Lower lobe of right lung (tissue), 2 donors: ENCODE results near the gene B3GALT5. TPM values are rescaled to one million over a fixed set of nuclear protein-coding genes. Genes with fewer than 3 reads are reported as not detected.

Experiments used
- ATAC-seq, 2 donors: fragments of 200-7000 bp; cut with Tn5 transposase; one replicate each; pipeline ENCODE4 v1.9.1; 2020 to 2022; ENCODE audit warnings: mild to moderate bottlenecking in 2 of 2, moderate library complexity in 2 of 2
- DNase-seq: peaks from one replicate; pipeline ENCODE4 v3.0.0-alpha.2; 2020
- H3K27ac ChIP-seq: fragments of 200-600 bp; one replicate; pipeline ENCODE4 v1.8.0; 2022
- H3K27me3 ChIP-seq: fragments of 200-600 bp; one replicate; pipeline ENCODE4 v1.8.0; 2022; ENCODE audit warnings: low read depth
- H3K36me3 ChIP-seq: fragments of 200-600 bp; one replicate; pipeline ENCODE4 v1.8.0; 2022; ENCODE audit warnings: mild to moderate bottlenecking
- H3K4me1 ChIP-seq: fragments of 200-600 bp; one replicate; pipeline ENCODE4 v1.8.0; 2022
- H3K4me3 ChIP-seq: fragments of 200-600 bp; one replicate; pipeline ENCODE4 v1.8.0; 2022; ENCODE audit warnings: mild to moderate bottlenecking
- H3K9me3 ChIP-seq: fragments of 200-600 bp; one replicate; pipeline ENCODE4 v1.8.0; 2022
- intact Hi-C: fragments of 100-400 bp; cut with DNase I; formaldehyde crosslinking; loops from one replicate; pipeline ENCODE4 v1.11.0; 2022
- long read RNA-seq: library from polyadenylated mRNA; unstranded; transcript quantifications from one replicate; pipeline ENCODE4 v2.0.0, GENCODE V29; 2021
- total RNA-seq: library from RNA; stranded (reverse); fragmentation: NEBNext Ultra II Directional; extraction: Animal tissue kit (Norgen Biotek cat#: 25700); gene quantifications from one replicate; pipeline ENCODE4 v1.2.1, GENCODE V29; 2021
- TF ChIP-seq, protein P1 (sequence below): fragments of 200-600 bp; IDR thresholded peaks from one replicate; pipeline ENCODE4 v1.8.0; 2022; ENCODE audit warnings: antibody characterized with exemption, mild to moderate bottlenecking
- donor health status: DM: no; HTN: yes; CAD: no; lungs with severe emphysema.

Gene B3GALT5, protein sequence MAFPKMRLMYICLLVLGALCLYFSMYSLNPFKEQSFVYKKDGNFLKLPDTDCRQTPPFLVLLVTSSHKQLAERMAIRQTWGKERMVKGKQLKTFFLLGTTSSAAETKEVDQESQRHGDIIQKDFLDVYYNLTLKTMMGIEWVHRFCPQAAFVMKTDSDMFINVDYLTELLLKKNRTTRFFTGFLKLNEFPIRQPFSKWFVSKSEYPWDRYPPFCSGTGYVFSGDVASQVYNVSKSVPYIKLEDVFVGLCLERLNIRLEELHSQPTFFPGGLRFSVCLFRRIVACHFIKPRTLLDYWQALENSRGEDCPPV
- 1.5 TPM for total RNA-seq
- long read RNA-seq = 0 reads

GRCh38 chr21:39612233-39613040, at the start of gene B3GALT5:
Gene B3GALT5, plus strand, starts transcription at chr21:39612940. Its CDS starts 47,620 bp downstream, at chr21:39660560.
- Histone ChIP-seq H3K36me3 (no peaks in the 10 kb centered on the region), H3K4me3 (no peak within 1 kb of the TSS), H3K27me3 (peaks cover 45% of the 10 kb centered on the region), H3K4me1 (no peaks in the 10 kb centered on the region), H3K9me3 (no peaks in the 10 kb centered on the region), H3K27ac (no peak within 1 kb of the TSS)
- TF ChIP-seq, protein P1, sequence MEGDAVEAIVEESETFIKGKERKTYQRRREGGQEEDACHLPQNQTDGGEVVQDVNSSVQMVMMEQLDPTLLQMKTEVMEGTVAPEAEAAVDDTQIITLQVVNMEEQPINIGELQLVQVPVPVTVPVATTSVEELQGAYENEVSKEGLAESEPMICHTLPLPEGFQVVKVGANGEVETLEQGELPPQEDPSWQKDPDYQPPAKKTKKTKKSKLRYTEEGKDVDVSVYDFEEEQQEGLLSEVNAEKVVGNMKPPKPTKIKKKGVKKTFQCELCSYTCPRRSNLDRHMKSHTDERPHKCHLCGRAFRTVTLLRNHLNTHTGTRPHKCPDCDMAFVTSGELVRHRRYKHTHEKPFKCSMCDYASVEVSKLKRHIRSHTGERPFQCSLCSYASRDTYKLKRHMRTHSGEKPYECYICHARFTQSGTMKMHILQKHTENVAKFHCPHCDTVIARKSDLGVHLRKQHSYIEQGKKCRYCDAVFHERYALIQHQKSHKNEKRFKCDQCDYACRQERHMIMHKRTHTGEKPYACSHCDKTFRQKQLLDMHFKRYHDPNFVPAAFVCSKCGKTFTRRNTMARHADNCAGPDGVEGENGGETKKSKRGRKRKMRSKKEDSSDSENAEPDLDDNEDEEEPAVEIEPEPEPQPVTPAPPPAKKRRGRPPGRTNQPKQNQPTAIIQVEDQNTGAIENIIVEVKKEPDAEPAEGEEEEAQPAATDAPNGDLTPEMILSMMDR = no peak
- no peak for DNase-seq
- no peak for ATAC-seq
- intact Hi-C loops = no loop called here

- Histone ChIP-seq H3K4me1 (no peaks in the 10 kb centered on the region), H3K27me3 (no peaks in the 10 kb centered on the region), H3K27ac (no peak overlapping the region), H3K36me3 (no peaks in the 10 kb centered on the region), H3K9me3 (no peaks in the 10 kb centered on the region), H3K4me3 (no peak overlapping the region)
- no peak for DNase-seq
- intact Hi-C loops = no loop called here
- ATAC-seq = no peak
- TF ChIP-seq, protein P1 = no peak
Observed at GRCh38 chr21:39564200-39564599, 48.5 kb upstream of the B3GALT5 start.

GRCh38 chr21:39567180-39567972, 45.4 kb upstream of the B3GALT5 start:
- Histone ChIP-seq H3K36me3 (no peaks in the 10 kb centered on the region), H3K27ac (no peak overlapping the region), H3K4me3 (no peak overlapping the region), H3K4me1 (no peaks in the 10 kb centered on the region), H3K27me3 (no peaks in the 10 kb centered on the region), H3K9me3 (no peaks in the 10 kb centered on the region)
- TF ChIP-seq, protein P1 = no peak
- no peak for DNase-seq
- intact Hi-C loops = no loop called here
- no peak for ATAC-seq

DNA sequence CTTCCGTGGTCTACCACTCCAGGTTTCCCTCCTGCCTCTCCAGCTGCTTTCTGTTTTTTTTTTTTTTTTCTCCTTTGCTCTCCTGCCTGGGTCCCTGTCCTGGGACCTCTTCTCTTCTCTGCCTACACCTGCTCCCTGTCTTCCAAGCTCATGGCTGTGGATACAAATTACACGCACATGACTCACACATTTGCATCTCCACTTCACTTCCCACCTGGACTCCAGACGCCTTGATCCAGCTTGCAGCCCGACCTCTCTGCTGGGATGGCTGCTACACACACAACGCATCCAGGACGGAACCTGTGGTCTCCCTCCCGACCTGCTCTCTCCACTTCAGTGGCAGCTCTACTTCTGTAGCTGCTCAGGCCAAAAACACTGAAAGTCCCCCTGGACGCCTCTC, 44.4 kb upstream of the B3GALT5 start:
- intact Hi-C loops = no loop called here
- H3K9me3 ChIP-seq = no peaks in the 10 kb centered on the region
- H3K36me3 ChIP-seq = no peaks in the 10 kb centered on the region
- ATAC-seq (no peak), DNase-seq (no peak)
- no peaks in the 10 kb centered on the region for H3K4me1 ChIP-seq
- H3K27me3 ChIP-seq = peaks cover 3% of the 10 kb centered on the region
- TF ChIP-seq, protein P1 = no peak
- no peak overlapping the region for H3K27ac ChIP-seq
- H3K4me3 ChIP-seq = no peak overlapping the region

GRCh38 chr21:39575775-39576174, 37.0 kb upstream of the B3GALT5 start:
- TF ChIP-seq, protein P1 = no peak
- Histone ChIP-seq H3K36me3 (no peaks in the 10 kb centered on the region), H3K9me3 (no peaks in the 10 kb centered on the region), H3K4me3 (no peak overlapping the region), H3K4me1 (no peaks in the 10 kb centered on the region), H3K27me3 (peaks cover 3% of the 10 kb centered on the region), H3K27ac (no peak overlapping the region)
- intact Hi-C loops = no loop called here
- ATAC-seq = no peak
- DNase-seq = no peak
